HL-60 (cell line): ENCODE measurements around the gene MX2.

Source experiments
- CTCF ChIP-seq: IDR thresholded peaks from one replicate; pipeline ENCODE4 v1.5.1; 2011; ENCODE audit warnings: low read length, control low read depth, inconsistent platforms; ENCODE audit not compliant: insufficient read depth
- GABPA ChIP-seq: IDR thresholded peaks from 2 replicates; pipeline ENCODE4 v1.6.1; 2012; ENCODE audit warnings: low read depth
- POLR2AphosphoS5 ChIP-seq: IDR thresholded peaks from 2 replicates; pipeline ENCODE4 v1.6.1; 2012; ENCODE audit warnings: low read depth
- REST ChIP-seq: IDR thresholded peaks from 2 replicates; pipeline ENCODE4 v1.6.1; 2012; ENCODE audit warnings: low read depth; ENCODE audit not compliant: insufficient replicate concordance
- SPI1 ChIP-seq: IDR thresholded peaks from 2 replicates; pipeline ENCODE4 v1.6.1; 2012; ENCODE audit warnings: low read depth, mild to moderate bottlenecking, borderline replicate concordance

DNA sequence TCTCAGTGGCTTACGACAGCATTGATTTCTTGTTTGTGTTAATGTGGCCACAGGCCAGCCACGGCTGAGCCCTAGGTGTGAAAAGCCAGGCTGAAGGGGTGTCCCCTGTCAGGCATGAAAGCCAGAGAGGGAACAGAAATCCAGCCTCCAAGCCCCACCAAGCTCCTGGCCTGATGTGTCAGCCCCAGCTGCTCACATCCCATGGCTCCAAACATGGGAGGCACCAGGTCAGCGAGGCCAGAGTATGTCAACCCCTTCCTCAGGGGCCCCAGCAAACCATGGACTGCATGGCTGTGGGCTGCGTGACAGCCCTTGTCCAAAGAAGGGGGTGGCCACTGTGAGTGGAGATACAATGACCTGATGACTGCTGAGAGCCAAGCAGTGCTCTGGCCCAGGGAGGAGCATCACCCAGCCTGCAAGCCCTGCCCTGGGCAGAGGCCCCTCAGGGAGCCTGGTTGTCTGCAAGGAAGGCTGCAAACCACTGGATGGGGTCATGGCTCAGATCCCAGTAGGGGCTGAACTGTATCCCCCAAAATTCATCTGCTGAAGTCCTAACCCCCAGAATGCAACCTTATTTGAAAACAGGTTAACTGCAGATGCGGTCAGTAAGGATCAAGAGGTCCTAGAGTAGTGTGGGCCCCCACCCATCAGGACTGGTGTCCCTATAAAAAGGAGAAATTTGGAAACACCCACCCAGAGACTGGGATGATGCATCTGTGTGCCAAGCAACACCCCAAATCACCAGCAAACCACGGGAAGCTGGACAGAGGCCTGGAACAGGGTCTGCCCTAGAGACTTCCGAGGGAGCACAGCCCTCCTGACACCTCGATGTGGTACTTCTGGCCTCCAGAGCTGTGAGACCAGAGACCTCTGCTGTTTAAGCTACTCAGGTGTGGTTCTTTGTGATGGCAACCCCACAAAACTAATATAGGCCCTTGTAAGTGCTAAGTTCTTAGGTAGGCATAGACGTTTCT is 3.3 kb upstream of the MX2 start:
- TF ChIP-seq CTCF (no peak), POLR2AphosphoS5 (no peak), GABPA (no peak), REST (no peak), SPI1 (no peak)
